ENCODE results near the gene KNTC1. TPM values are rescaled to one million over a fixed set of nuclear protein-coding genes. Genes with fewer than 3 reads are reported as not detected.
"Not testable (repeated sequence)": the region's sequence is repeated elsewhere in the genome, so short reads cannot be mapped to it uniquely, and the experiment has no call there.

KNTC1 gene
- total RNA-seq, 1 experiment from 2014 or later = 67.7 TPM

DNA sequence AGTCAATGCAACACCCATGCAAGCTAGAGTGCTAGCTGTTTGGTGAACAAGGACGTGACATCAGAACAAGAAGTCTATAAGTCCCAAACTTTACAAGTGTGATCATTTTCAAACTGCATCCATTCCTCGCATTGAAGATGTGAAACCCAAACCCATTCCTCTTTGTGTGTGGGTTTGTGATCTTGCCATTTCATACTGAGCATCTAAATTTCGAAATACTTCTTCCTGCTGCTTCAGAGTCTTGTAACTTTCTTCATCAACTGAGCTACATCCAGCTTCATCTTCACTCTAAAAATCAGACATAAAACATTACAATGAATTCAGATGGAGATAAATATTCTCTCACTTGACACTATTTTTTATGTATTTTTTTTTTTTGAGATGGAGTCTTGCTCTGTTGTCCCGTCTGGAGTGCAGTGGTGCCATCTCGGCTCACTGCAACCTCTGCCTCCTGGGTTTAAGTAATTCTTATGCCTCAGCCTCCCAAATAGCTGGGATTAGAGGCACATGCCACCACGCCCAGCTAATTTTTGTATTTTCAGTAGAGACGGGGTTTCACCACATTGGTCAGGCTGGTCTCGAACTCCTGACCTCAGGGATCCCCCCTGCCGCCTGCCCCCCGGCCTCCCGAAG, 21.5 kb upstream of the KNTC1 start:
- Histone ChIP-seq H3F3A (ENCODE audit: insufficient read depth, low read depth) (peaks cover 85% of the 10 kb centered on the region), H4K20me1 (ENCODE audit: insufficient read depth) (peaks cover 28% of the 10 kb centered on the region), H3K4me2 (no peak overlapping the region), H3K79me2 (ENCODE audit: low read depth) (peaks cover 8% of the 10 kb centered on the region; the same call in 1 of the 2 replicates), H3K4me3 (no peak overlapping the region), H3K27ac (no peak overlapping the region), H3K36me3 (ENCODE audit: low read depth) (peaks cover 42% of the 10 kb centered on the region), H3K4me1 (replicated peaks; ENCODE audit: insufficient read depth) (peaks cover 6% of the 10 kb centered on the region; the same call in 1 of the 2 replicates), H2AFZ (no peak overlapping the region), H3K9me2 (ENCODE audit: insufficient read depth) (no peaks in the 10 kb centered on the region), H3K27me3 (ENCODE audit: insufficient read depth, low read depth) (no peaks in the 10 kb centered on the region), H3K9me3 (ENCODE audit: insufficient read depth, low read depth) (no peaks in the 10 kb centered on the region)
- no peak for DNase-seq
- TF ChIP-seq EZH2 (IDR thresholded peaks at IDR 0.05; ENCODE audit: low read depth) = no peak
- TF ChIP-seq, protein P1, sequence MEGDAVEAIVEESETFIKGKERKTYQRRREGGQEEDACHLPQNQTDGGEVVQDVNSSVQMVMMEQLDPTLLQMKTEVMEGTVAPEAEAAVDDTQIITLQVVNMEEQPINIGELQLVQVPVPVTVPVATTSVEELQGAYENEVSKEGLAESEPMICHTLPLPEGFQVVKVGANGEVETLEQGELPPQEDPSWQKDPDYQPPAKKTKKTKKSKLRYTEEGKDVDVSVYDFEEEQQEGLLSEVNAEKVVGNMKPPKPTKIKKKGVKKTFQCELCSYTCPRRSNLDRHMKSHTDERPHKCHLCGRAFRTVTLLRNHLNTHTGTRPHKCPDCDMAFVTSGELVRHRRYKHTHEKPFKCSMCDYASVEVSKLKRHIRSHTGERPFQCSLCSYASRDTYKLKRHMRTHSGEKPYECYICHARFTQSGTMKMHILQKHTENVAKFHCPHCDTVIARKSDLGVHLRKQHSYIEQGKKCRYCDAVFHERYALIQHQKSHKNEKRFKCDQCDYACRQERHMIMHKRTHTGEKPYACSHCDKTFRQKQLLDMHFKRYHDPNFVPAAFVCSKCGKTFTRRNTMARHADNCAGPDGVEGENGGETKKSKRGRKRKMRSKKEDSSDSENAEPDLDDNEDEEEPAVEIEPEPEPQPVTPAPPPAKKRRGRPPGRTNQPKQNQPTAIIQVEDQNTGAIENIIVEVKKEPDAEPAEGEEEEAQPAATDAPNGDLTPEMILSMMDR (conservative IDR thresholded peaks at IDR 0.05) = no peak
- intact Hi-C loops (cut with micrococcal nuclease; ENCODE audit: unreplicated experiment) = no loop called here
- ChIA-PET POLR2A (ENCODE audit: unreplicated experiment) (no interaction called here), CTCF (no interaction called here)
- no TSS peak for BruUV-seq (replicated peaks)

DNA sequence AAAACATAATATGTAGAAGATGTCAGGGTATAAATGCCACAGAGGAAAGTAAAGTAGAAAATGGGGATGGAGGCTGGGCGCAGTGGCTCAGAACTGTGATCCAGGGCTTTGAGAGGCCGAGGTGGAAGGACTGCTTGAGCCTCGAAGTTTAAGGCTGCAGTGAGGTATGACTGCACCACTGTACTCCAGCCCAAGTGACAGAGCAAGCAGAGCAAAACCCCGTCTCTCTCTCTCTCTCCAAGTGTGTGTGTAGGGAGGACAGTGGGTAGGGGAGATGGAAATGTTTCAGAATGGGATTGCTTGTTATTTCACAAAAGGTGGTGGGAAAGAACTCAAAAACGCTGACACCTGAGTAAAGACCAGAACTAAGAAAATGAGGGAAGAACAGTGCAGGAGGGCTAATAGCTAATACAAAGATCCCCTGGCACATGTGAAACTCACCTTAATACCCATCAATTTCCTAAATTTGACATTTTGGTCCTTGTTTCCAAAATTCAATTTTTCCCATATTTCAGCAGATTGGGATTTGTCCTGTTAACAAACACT, 20.6 kb upstream of the KNTC1 start:
- POLR2A ChIA-PET (ENCODE audit: unreplicated experiment) = no interaction called here

DNA sequence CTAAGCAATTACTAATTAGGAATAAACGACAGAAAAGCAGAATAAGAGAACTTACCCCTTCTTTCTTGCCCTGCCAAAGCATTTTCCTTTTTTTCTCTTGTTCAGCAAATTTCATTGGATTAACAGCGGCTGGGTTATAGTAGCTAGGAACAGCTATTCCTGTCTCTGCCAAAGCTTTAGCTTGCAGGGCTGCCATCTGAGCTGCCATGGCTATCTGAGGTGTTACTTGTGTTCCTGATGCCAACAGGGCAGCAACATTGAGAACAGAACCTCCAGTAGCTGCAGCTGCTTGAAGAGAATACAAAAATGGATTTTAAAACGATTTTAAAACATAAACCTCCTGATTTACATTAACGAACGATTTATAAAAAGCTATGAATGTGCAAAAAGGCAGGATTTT, 18.9 kb upstream of the KNTC1 start:
- Histone ChIP-seq H3K9me2 (ENCODE audit: insufficient read depth) (no peaks in the 10 kb centered on the region), H3K9me3 (ENCODE audit: insufficient read depth, low read depth) (no peaks in the 10 kb centered on the region), H3K79me2 (ENCODE audit: low read depth) (peaks cover 15% of the 10 kb centered on the region), H3K4me1 (replicated peaks; ENCODE audit: insufficient read depth) (no peaks in the 10 kb centered on the region), H3K36me3 (ENCODE audit: low read depth) (peaks cover 66% of the 10 kb centered on the region), H4K20me1 (ENCODE audit: insufficient read depth) (peaks cover 48% of the 10 kb centered on the region), H3F3A (ENCODE audit: insufficient read depth, low read depth) (peaks cover 94% of the 10 kb centered on the region), H3K27me3 (ENCODE audit: insufficient read depth, low read depth) (no peaks in the 10 kb centered on the region), H2AFZ (no peak overlapping the region), H3K4me3 (no peak overlapping the region), H3K4me2 (no peak overlapping the region), H3K27ac (no peak overlapping the region)
- POLR2A ChIA-PET (ENCODE audit: unreplicated experiment) = interaction anchor here (0.7 kb wide), 1 partner anchor 95 kb away, joined by 3 read pairs; no protein-coding TSS in a partner anchor
- TF ChIP-seq, protein P1 (conservative IDR thresholded peaks at IDR 0.05) = no peak
- TF ChIP-seq EZH2 (IDR thresholded peaks at IDR 0.05; ENCODE audit: low read depth) = no peak
- CTCF ChIA-PET = no interaction called here
- DNase-seq = no peak
- BruUV-seq (replicated peaks) = no TSS peak
- intact Hi-C loops (cut with micrococcal nuclease; ENCODE audit: unreplicated experiment) = no loop called here

More for the DNA sequence above, 20.6 kb upstream of the KNTC1 start:
- CTCF ChIA-PET = no interaction called here
- TF ChIP-seq EZH2 (IDR thresholded peaks at IDR 0.05; ENCODE audit: low read depth) = no peak
- TF ChIP-seq, protein P1 (conservative IDR thresholded peaks at IDR 0.05) = no peak
- no TSS peak for BruUV-seq (replicated peaks)
- peaks cover 86% of the 10 kb centered on the region for H3F3A ChIP-seq (ENCODE audit: insufficient read depth, low read depth)
- H2AFZ ChIP-seq = no peak overlapping the region
- no peaks in the 10 kb centered on the region for H3K9me3 ChIP-seq (ENCODE audit: insufficient read depth, low read depth)
- H4K20me1 ChIP-seq (ENCODE audit: insufficient read depth) = peaks cover 35% of the 10 kb centered on the region
- intact Hi-C loops (cut with micrococcal nuclease; ENCODE audit: unreplicated experiment) = no loop called here
- H3K4me2 ChIP-seq = no peak overlapping the region
- no peak overlapping the region for H3K4me3 ChIP-seq
- peaks cover 1% of the 10 kb centered on the region; the same call in 1 of the 2 replicates for H3K4me1 ChIP-seq (replicated peaks; ENCODE audit: insufficient read depth)
- H3K27ac ChIP-seq = no peak overlapping the region
- no peaks in the 10 kb centered on the region for H3K9me2 ChIP-seq (ENCODE audit: insufficient read depth)
- H3K36me3 ChIP-seq (ENCODE audit: low read depth) = peaks cover 51% of the 10 kb centered on the region
- DNase-seq = no peak
- H3K27me3 ChIP-seq (ENCODE audit: insufficient read depth, low read depth) = no peaks in the 10 kb centered on the region
- peaks cover 15% of the 10 kb centered on the region for H3K79me2 ChIP-seq (ENCODE audit: low read depth)

DNA sequence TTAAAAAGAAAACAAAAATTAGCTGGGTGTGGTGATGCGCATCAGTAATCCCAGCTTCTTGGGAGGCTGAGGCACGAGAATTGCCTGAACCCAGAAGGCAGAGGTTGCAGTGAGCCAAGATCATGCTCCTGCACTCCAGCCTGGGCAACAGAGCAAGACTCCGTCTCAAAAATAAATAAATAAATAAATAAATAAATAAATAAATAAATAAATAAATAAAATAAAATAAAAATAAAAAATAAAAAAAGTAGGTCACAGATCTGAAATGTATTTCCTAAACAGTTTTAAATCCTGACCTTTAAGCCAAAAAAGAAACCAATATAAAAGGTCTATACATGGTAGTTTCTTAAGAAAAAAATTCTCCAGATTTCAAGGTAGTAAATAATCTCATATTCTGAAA, 14.0 kb upstream of the KNTC1 start:
- H3K27ac ChIP-seq; H3K4me1 ChIP-seq (replicated peaks; ENCODE audit: insufficient read depth); H3K9me3 ChIP-seq (ENCODE audit: insufficient read depth, low read depth); H2AFZ ChIP-seq; H3K27me3 ChIP-seq (ENCODE audit: insufficient read depth, low read depth); H3K4me2 ChIP-seq; BruUV-seq (replicated peaks); CTCF ChIA-PET; intact Hi-C loops (cut with micrococcal nuclease; ENCODE audit: unreplicated experiment); DNase-seq; H3K4me3 ChIP-seq; H3K9me2 ChIP-seq (ENCODE audit: insufficient read depth): not testable (repeated sequence)
- Histone ChIP-seq H4K20me1 (ENCODE audit: insufficient read depth) (peaks cover 78% of the 10 kb centered on the region), H3K36me3 (ENCODE audit: low read depth) (peaks cover 89% of the 10 kb centered on the region), H3K79me2 (ENCODE audit: low read depth) (peaks cover 57% of the 10 kb centered on the region), H3F3A (ENCODE audit: insufficient read depth, low read depth) (peaks cover 93% of the 10 kb centered on the region)
- POLR2A ChIA-PET (ENCODE audit: unreplicated experiment) = interaction anchor here (0.7 kb wide), 1 partner anchor 13 kb away, joined by 3 read pairs; no protein-coding TSS in a partner anchor
